Ramos (cell line): ENCODE measurements around the gene DUSP16.

Source experiments
- in situ Hi-C: fragments of 300-500 bp; cut with MboI; formaldehyde crosslinking; loops from one replicate; pipeline ENCODE4 v1.14.3; 2022; ENCODE audit warnings: low sequenced_read_pairs; ENCODE audit not compliant: unreplicated experiment

The DUSP16 gene

GRCh38 chr12:12449533-12450025, 113.1 kb downstream of the DUSP16 start:
- in situ Hi-C loops, result no loop called here

GRCh38 chr12:12447837-12448236, 114.8 kb downstream of the DUSP16 start:
- in situ Hi-C loops, result no loop called here

GRCh38 chr12:12447236-12447635, 115.4 kb downstream of the DUSP16 start:
- in situ Hi-C loops, result no loop called here

- in situ Hi-C loops, result no loop called here
These were observed 115.9 kb downstream of the DUSP16 start for GRCh38 chr12:12446786-12447185.

- in situ Hi-C loops, result no loop called here
These were observed 116.8 kb downstream of the DUSP16 start for GRCh38 chr12:12445882-12446181.

- in situ Hi-C loops, result no loop called here
These were observed 117.3 kb downstream of the DUSP16 start for GRCh38 chr12:12445165-12445881.

- in situ Hi-C loops, result no loop called here
These were observed 119.2 kb downstream of the DUSP16 start for GRCh38 chr12:12443431-12443878.

- in situ Hi-C loops, result no loop called here
These were observed 120.1 kb downstream of the DUSP16 start for GRCh38 chr12:12442548-12443071.

- in situ Hi-C loops, result no loop called here
These were observed 120.7 kb downstream of the DUSP16 start for GRCh38 chr12:12441843-12442461.

- in situ Hi-C loops, result no loop called here
These were observed 121.2 kb downstream of the DUSP16 start for GRCh38 chr12:12441429-12441807.

GRCh38 chr12:12440784-12441428, 121.8 kb downstream of the DUSP16 start:
- in situ Hi-C loops, result no loop called here

- in situ Hi-C loops, result no loop called here
These were observed 123.0 kb downstream of the DUSP16 start for GRCh38 chr12:12439636-12440035.

GRCh38 chr12:12436831-12437345, 125.8 kb downstream of the DUSP16 start:
- in situ Hi-C loops, result no loop called here

GRCh38 chr12:12433203-12433731, 129.4 kb downstream of the DUSP16 start:
- in situ Hi-C loops, result no loop called here

- in situ Hi-C loops, result no loop called here
These were observed 130.3 kb downstream of the DUSP16 start for GRCh38 chr12:12432364-12432763.

GRCh38 chr12:12428961-12429657, 133.6 kb downstream of the DUSP16 start:
- in situ Hi-C loops, result no loop called here

- in situ Hi-C loops, result no loop called here
These were observed 134.6 kb downstream of the DUSP16 start for GRCh38 chr12:12428047-12428446.

- in situ Hi-C loops, result no loop called here
These were observed 135.1 kb downstream of the DUSP16 start for GRCh38 chr12:12427568-12427967.

GRCh38 chr12:12425616-12426015, 137.0 kb downstream of the DUSP16 start:
- in situ Hi-C loops, result no loop called here

- in situ Hi-C loops, result no loop called here
These were observed 137.7 kb downstream of the DUSP16 start for GRCh38 chr12:12425001-12425400.
